CD4-positive, alpha-beta T cell treated with Interferon gamma for 1 hour (primary cell): ENCODE data around the gene ARF6.
"Not testable (repeated sequence)": the region's sequence is repeated elsewhere in the genome, so short reads cannot be mapped to it uniquely, and the experiment has no call there.

Source experiments
- DNase-seq: peaks from one replicate; pipeline ENCODE4 v3.0.0-alpha.2; 2020

The ARF6 gene

GRCh38 chr14:49892636-49893308 is at the start of gene ARF6:
Gene ARF6, plus strand, starts transcription at chr14:49893082. Its CDS starts 655 bp downstream, at chr14:49893737.
- DNase-seq: peak; percentile 97

GRCh38 chr14:49849213-49849847 is 43.6 kb upstream of the ARF6 start:
- DNase-seq: no peak

- DNase-seq: no peak
Observed at GRCh38 chr14:49851813-49852212, 41.1 kb upstream of the ARF6 start.

- peak; percentile 75 for DNase-seq
Observed at GRCh38 chr14:49852301-49853157, 40.4 kb upstream of the ARF6 start, which contains the start of gene NEMF. Gene NEMF, minus strand, starts transcription at chr14:49852788. Its CDS starts 35 bp downstream, at chr14:49852753.

- no peak for DNase-seq
Observed at GRCh38 chr14:49853158-49853477, 39.8 kb upstream of the ARF6 start.

GRCh38 chr14:49853572-49854375 is 39.1 kb upstream of the ARF6 start:
- DNase-seq: peak; percentile 77

- no peak for DNase-seq
Observed at GRCh38 chr14:49857427-49858003, 35.4 kb upstream of the ARF6 start.

GRCh38 chr14:49858383-49858782 is 34.5 kb upstream of the ARF6 start:
- DNase-seq: no peak

GRCh38 chr14:49860988-49861698 is 31.7 kb upstream of the ARF6 start:
- no peak for DNase-seq

- DNase-seq: peak; percentile 72
Observed at GRCh38 chr14:49861699-49862088, 31.2 kb upstream of the ARF6 start.

- peak; percentile 84 for DNase-seq
Observed at GRCh38 chr14:49862089-49862673, 30.7 kb upstream of the ARF6 start.

- peak; percentile 38 for DNase-seq
Observed at GRCh38 chr14:49863487-49864281, 29.2 kb upstream of the ARF6 start.

GRCh38 chr14:49865431-49865859 is 27.4 kb upstream of the ARF6 start:
- peak; percentile 74 for DNase-seq

- DNase-seq: peak; percentile 98
Observed at GRCh38 chr14:49867831-49868719, 24.8 kb upstream of the ARF6 start.

GRCh38 chr14:49868720-49869114 is 24.2 kb upstream of the ARF6 start:
- no peak for DNase-seq

GRCh38 chr14:49870908-49871307 is 22.0 kb upstream of the ARF6 start:
- DNase-seq: no peak

- not testable (repeated sequence) for DNase-seq
Observed at GRCh38 chr14:49873548-49873947, 19.3 kb upstream of the ARF6 start.

GRCh38 chr14:49875640-49876198 is 17.2 kb upstream of the ARF6 start:
- DNase-seq: no peak

- DNase-seq: no peak
Observed at GRCh38 chr14:49876563-49877127, 16.2 kb upstream of the ARF6 start.
